ENCODE measurements around the gene ERCC6. TPM values are rescaled to one million over a fixed set of nuclear protein-coding genes. Genes with fewer than 3 reads are reported as not detected.

Gene ERCC6
- 9.6 and 9.9 TPM in 2 replicates for total RNA-seq

DNA sequence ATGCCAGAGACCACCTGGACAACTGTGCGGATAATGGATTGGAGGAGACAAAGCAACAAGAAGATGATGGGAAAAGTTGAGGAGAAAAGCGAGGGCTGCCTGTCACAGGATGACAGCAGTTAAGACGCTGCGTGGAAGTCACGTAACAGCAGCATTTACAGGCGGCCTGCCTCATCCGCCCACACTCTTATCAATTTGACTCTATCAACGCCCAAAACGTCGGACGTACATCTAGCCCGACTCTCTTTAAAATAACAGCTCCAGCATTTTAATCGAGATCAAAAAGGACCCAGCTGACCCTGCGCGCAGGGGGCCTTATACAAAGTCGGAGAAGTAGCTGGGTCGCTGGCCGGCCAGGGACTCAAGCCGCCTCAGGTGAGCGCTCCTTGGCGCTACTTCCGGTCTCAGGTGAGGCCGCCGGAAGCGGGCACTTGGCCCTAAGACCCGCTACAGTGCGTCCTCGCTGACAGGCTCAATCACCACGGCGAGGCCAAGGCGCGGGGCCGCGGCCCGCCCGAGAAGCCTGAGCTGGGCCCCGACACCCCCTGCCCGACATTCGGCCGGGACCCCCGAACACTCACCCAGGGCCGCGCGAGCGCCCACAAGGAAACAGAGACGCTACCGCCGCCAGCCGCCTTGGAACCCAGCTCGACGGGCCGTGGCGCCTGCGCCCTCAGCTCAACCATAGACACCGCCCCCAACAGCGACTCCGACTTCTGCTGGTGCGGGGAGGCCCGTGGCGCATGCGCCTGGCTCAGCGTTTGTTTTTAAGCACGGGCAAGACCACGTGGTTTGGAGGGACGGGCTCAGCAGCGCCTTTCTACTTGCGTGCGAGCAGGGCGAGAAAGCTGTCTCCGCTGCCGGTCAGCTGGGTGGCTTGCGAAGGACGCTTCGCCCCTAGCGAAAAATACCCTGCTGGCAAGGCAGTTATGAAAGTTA, at the start of gene ERCC6:
Gene ERCC6, minus strand, starts transcription at position 741 of the 939 bp plus-strand sequence.

Other genes starting within 250 kb of the ERCC6 start
- not detected in 2 replicates for gene C10orf71, start 240.0 kb downstream of the ERCC6 start, total RNA-seq
- not detected in 2 replicates for gene DRGX, start 143.0 kb downstream of the ERCC6 start, total RNA-seq
- gene SLC18A3, start 71.2 kb upstream of the ERCC6 start, total RNA-seq, result not detected in 2 replicates
- not detected in 2 replicates for gene CHAT, start 74.9 kb upstream of the ERCC6 start, total RNA-seq
- not detected in 2 replicates for gene C10orf53, start 140.5 kb upstream of the ERCC6 start, total RNA-seq
- 0.59 TPM in 1 of 2 replicates, not detected in the other for gene OGDHL, start 223.2 kb upstream of the ERCC6 start, total RNA-seq

Data from subcutaneous preadipocyte (primary cell).